Measurements from ENCODE around the gene CACNA2D4.

The CACNA2D4 gene

GRCh38 chr12:1870998-1871917, 47.2 kb downstream of the CACNA2D4 start:
- DNase-seq (ENCODE audit: low read depth in 2 of 2) = no peak

DNA sequence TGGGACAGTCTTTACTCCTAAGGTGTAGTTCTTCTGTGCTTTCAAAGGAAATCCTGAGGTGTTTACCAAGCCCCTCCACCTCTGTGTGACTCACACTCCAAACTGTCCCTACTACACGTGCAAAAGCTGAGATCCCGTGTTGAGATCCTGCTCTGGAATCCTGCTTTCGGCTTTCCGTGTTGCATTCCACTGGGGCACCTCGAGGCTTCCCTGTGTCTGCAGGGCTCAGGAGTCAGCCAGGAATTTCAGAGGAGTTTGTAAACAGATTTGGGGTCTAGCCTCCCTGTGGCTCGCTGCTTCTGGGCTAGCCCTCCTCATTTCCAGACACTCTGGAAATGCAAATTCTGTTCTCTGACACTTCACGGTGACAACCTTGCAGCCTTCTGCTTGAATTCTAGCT, 48.4 kb downstream of the CACNA2D4 start:
- DNase-seq (ENCODE audit: low read depth in 2 of 2) = no peak

DNA sequence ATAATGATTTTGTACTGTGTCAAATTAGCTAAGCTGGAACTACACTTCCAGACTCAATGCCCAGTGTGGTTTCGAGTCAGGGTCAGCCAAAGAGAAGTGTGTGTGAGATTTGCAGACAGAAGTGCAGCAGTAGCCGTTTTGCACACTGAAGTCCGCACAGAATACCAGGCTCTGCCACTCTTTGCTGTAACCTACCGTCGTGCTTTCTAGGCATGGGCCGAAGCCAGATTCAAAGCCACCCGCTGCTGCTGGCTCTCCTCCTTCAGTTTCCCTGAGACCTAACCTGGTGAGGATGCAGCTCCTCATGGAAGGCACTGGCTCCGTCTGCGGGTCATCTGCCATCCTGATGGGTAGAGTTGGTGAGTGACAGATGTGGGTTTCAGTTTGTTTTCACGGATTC, 49.3 kb downstream of the CACNA2D4 start:
- DNase-seq (ENCODE audit: low read depth in 2 of 2) = no peak

GRCh38 chr12:1865284-1865866, 53.1 kb downstream of the CACNA2D4 start:
- no peak for DNase-seq (ENCODE audit: low read depth in 2 of 2)

DNA sequence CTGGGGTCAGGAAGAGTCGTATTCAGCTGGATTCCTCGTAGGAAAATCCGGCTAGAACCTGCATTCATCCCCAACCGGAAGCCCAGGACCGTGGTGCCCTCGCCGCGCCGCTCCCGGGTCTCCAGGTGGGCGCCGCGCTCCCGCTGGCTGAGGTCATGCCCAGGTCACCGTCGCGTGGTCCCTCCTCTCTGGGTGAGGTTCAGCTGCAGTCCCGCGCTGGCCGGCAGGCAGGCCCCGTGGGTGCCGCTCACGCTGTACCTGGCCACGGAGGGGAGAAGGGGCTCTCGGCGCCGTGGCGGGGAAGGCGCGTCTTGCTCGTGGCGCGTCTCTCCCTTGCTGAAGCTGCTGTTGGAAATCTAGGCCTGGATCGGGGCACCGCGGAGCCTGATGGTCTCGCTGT, 53.6 kb downstream of the CACNA2D4 start:
- no peak for DNase-seq (ENCODE audit: low read depth in 2 of 2)

DNA sequence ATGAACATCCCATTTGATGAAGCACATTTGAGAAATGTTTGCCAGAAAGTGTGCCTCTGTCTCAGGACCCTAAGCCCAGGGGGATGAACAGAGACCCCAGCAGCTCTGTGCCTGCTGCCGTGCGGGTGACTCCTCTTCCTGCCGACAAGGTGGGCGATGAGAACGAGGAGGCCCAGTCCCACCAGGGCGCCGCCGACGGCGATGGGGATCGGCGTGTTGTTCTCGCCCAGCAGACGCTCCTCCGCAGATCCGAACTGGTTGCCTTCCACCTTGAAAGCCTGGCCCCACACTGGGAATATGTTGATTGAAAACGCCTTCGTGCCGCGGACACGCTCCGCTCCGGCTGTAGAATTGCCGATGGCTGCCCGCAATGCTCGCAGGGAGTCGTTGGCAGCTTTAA, 54.0 kb downstream of the CACNA2D4 start:
- DNase-seq (ENCODE audit: low read depth in 2 of 2) = no peak

GRCh38 chr12:1863823-1864222, 54.6 kb downstream of the CACNA2D4 start:
- no peak for DNase-seq (ENCODE audit: low read depth in 2 of 2)

- no peak for DNase-seq (ENCODE audit: low read depth in 2 of 2)
Observed at GRCh38 chr12:1862973-1863372, 55.5 kb downstream of the CACNA2D4 start.

GRCh38 chr12:1859643-1860042, 58.8 kb downstream of the CACNA2D4 start:
- DNase-seq (ENCODE audit: low read depth in 2 of 2) = no peak

GRCh38 chr12:1858456-1858855, 60.0 kb downstream of the CACNA2D4 start:
- no peak for DNase-seq (ENCODE audit: low read depth in 2 of 2)

DNA sequence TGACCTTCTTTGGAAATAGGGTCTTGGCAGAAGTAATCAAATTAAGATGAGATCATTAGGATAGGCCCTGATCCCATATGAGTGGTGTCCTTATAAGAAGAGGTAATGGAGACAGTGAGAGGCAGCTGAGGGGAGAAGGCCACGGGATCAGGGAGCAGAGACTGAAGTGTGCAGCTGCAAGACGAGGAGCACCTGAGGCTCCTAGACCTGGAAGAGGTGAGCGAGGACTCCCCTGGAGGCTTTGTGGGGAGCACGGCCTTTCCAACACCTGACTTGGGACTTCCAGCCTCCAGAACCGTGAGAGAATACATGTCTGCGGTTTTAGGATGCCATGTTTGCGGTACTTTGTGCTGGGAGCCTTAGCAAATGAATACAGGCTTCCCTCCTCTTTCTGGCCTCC, 60.6 kb downstream of the CACNA2D4 start:
- DNase-seq (ENCODE audit: low read depth in 2 of 2) = no peak

- DNase-seq (ENCODE audit: low read depth in 2 of 2) = no peak
Observed at GRCh38 chr12:1857086-1857485, 61.4 kb downstream of the CACNA2D4 start.

DNA sequence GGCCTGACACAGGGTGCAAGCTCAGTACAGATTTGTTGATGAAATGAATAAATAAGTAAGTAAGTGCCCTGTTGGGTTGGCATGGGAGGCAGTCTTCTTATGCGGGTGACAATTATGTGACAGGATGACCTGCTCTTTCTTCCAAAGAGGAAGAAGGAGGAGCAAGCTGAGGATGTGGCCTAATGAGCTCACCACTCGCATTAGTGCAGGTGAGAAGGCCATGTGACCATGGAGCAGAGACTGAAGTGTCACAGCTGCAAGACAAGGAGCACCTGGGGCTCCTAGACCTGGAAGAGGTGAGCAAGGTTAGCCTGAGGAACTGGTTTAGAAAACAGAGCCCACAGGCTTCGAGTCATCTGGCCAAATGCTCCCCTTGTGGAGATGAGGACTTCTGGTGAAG, 63.2 kb downstream of the CACNA2D4 start:
- no peak for DNase-seq (ENCODE audit: low read depth in 2 of 2)

DNA sequence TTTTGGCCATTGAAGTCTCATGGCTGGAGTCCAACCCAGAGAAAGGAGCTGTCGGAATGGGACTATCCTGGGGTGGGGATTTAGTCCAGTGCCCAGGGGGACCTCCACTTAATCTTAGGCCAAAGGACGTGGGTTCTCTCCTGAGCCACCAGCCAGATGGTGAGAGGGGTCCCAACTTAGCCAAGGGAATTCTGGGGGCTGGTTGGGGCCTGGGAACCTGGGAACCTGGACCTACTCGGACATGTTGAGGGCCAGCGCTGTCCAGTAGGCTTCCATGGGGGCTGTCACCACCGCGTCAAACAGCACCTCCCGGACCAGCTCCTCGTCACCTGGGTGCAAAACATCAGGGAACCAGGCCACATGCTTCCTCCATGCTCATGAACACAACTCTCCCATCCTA, 64.7 kb downstream of the CACNA2D4 start:
- no peak for DNase-seq (ENCODE audit: low read depth in 2 of 2)

DNA sequence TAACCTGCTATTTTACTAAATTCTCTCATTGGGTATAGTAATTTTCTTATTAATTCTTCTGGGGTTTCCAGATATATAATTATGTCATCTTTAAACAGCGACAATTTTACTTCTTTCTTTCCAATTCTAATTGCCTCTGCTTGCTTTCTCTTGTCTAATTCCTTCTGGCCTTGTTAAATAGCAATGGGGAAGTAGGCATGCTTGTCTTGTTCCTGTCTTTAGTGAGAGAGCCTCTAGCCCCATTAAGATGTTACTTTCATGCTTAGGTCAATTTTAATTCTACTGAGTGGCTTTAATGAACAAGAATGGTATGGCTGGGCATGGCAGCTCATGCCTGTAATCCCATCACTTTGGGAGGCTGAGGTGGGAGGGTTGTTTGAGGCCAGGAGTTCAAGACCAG, 66.4 kb downstream of the CACNA2D4 start:
- no peak for DNase-seq (ENCODE audit: low read depth in 2 of 2)

DNA sequence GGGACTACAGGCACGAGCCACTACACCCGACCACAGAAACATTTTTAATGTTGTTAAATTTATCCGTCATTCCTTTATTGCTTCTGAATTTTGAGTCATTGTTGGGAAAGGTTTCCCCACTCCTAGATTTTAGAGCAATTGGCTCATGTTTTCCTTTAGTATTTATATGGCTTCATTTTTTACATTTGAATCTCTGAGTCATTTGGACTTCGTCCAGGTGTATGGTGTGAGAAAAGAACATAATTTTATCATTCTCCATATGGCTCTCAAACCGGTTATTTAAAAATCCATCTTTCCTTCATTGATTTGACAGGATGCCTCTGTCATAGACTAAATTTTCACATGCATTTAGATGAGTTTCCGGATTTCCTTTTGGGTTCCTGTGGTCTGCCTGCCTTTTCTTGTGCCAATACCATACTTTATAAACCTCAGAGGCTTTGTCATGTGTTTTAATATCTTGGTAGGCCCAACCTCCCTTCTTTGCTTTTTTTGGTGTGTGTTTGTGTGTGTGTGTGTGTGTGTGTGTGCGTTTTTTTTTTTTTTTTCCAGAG, 67.2 kb downstream of the CACNA2D4 start:
- DNase-seq (ENCODE audit: low read depth in 2 of 2) = no peak

DNA sequence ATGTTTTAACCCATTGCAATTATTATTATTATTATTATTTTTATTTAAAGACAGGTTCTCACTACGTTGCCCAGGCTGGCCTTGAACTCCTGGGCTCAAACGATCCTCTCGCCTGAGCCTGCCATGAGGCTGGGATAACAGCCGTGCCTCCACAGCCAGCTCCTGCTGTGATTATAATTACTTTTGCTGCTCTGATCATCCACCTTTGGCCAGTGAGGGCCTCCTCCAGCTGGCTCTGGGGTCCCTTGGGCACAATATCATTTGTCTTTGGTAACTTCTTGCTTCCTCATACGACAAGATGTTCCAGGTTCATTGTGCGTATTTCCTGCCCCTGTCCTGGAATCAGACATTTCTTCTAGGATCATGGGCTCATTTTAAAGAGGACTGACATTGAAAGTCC, 69.7 kb downstream of the CACNA2D4 start:
- no peak for DNase-seq (ENCODE audit: low read depth in 2 of 2)

DNA sequence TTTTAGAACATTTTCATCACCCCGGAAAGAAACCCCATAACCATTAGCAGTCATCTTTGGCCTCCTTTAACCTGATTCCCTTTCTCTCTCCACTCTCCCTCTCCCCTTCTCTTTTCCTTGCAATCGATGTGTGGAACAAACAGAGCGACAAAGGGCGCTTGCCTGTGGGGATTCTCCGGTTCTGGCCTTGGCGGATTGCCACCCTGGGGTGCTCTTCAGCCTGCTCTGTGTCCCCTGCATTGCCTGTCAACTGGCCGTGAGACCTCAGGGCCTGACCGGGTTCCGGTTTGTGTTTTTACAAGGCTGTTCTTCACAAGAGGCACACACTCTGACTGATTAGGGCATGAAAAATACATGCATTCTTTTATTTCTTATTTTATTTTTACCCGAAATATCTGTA, 70.3 kb downstream of the CACNA2D4 start:
- no peak for DNase-seq (ENCODE audit: low read depth in 2 of 2)

DNA sequence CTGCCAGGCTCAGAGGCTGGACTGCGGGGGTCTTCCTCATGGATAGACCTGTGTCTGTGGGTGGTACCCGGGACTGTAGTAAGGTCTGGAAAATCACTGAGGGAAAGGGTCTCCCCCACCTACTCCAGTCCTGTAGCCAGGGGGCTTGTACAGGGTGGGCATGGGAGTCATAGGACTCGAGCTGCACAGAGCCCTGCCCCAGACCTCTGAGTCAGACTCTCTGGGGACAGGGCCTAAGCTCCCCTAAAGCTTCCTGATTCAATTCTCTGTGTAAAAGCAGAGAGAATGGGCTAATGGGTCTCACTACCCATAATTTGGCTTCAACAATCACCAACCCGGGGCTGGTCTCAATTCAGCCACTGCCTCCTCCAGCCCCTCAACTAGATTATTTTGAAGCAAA, 71.0 kb downstream of the CACNA2D4 start:
- no peak for DNase-seq (ENCODE audit: low read depth in 2 of 2)

DNA sequence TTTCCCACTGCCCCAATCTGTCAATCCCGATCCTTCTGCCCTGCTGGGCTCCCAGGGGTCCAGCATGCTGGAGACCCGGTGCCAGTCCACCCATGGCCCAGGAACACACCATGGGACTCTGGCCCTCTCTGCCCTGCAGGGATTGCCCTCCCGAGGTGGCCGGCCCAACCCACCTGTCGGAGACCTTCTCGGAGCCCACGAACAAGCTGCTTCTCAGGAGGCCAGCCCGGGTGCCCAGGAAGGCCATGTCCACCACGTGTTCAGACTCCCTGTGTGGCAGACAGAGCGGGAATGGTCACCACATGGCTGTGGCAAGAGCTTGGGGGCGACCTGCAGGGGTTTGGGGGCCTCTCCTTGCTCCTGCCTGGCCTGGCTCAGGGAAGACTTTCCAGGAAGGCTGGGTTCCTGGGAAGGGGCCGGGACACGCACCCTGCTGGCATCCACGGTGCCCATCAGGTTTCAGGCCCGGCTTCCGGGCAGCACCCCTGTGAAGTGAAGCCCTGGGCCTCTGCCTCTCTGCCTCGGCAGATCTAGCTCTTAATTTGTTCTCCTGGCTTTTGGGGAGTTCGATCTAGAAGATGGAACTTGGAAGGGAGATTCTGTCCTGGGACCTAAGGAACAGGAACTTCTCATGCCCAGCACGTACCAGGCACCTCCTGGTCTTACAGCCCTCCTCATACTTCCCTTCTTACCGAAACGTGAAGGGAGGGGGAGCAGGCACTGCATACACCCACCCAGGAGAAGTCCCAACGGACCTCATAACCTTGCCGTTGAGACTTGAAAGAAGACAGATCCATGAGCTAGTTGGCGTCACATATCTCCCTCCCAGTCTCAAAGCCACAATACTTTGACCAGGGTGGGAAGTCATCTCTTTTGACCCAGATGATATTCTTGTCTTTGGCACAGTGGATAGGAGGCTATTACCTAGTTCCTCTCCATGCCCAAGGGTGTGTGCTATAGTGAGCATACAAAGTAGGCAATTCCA, 71.7 kb downstream of the CACNA2D4 start:
- no peak for DNase-seq (ENCODE audit: low read depth in 2 of 2)

DNA sequence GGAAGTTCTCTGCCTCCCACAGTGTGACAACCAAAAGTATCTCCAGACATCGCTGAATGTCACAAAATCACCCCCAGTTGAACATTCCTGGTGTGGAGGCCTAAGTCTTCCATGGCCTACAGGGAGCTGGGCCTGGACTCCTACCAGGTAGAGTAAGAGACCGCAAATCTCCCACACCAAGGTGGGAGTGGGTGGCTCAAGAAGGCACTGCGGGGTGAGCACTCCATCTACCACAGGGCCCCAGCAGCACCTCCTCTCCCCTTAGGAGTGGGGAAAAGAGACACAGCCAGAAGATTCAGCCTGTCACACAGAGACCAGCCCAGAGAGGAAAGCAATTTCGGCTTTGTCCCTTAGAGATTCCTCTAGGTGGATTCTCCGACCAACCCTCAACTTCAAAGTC, 72.6 kb downstream of the CACNA2D4 start:
- DNase-seq (ENCODE audit: low read depth in 2 of 2) = no peak

DNA sequence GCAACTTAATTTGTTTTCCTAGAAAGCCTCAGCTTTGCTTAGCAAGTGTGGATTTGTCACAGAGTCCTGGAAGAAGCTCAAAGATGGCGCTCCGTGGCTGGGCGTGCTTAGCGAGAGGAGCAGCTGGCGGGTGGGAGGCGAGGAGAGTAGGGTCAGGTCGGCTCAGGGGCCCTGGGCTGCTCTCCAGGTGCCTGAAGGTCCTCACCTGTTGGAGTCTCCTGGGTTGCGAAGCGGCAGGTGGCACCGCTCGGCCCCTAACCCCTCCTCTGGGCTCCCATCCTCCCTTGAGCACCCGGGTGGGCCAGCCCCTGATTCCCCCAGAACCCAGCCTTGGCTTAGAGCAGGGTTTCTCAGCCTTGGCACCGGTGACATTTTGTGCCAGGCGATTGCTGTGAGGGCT, 73.0 kb downstream of the CACNA2D4 start:
- no peak for DNase-seq (ENCODE audit: low read depth in 2 of 2)

All from stimulated activated CD8-positive, alpha-beta memory T cell treated with anti-CD3 and anti-CD28 coated beads, Interleukin-7, amount 100 ng/mL, for 4 hours (primary cell).